H9 (cell line): ENCODE measurements around the gene RPAP2. TPM values are rescaled to one million over a fixed set of nuclear protein-coding genes. Genes with fewer than 3 reads are reported as not detected.

Experiments used
- DNase-seq: peaks from one replicate; pipeline ENCODE4 v3.0.0-alpha.2; 2017
- H2AFZ ChIP-seq: one replicate; pipeline ENCODE4 v1.6.1; 2013; ENCODE audit warnings: mild to moderate bottlenecking, low read length, control low read depth, moderate library complexity
- H2AK5ac ChIP-seq: 2 replicates; pipeline ENCODE4 v1.6.1; 2013; ENCODE audit warnings: low read length, control low read depth, mixed read lengths; ENCODE audit not compliant: insufficient read length
- H2BK120ac ChIP-seq: one replicate; pipeline ENCODE4 v1.6.1; 2013; ENCODE audit warnings: low read depth, mild to moderate bottlenecking, low read length, control low read depth, inconsistent platforms; ENCODE audit not compliant: poor library complexity, severe bottlenecking
- H2BK12ac ChIP-seq: 2 replicates; pipeline ENCODE4 v1.6.1; 2013; ENCODE audit warnings: low read length, control low read depth, mixed read lengths, low read depth; ENCODE audit not compliant: insufficient read length
- H2BK15ac ChIP-seq: 2 replicates; pipeline ENCODE4 v1.6.1; 2013; ENCODE audit warnings: low read depth, low read length, control low read depth
- H2BK20ac ChIP-seq: one replicate; pipeline ENCODE4 v1.6.1; 2013; ENCODE audit warnings: low read depth, mild to moderate bottlenecking, low read length, control low read depth, inconsistent platforms; ENCODE audit not compliant: poor library complexity, severe bottlenecking
- H2BK5ac ChIP-seq: 2 replicates; pipeline ENCODE4 v1.6.1; 2013; ENCODE audit warnings: low read length, control low read depth, mixed read lengths; ENCODE audit not compliant: insufficient read length
- H3K14ac ChIP-seq: 2 replicates; pipeline ENCODE4 v1.6.1; 2013; ENCODE audit warnings: low read length, control low read depth; ENCODE audit not compliant: insufficient read depth
- H3K18ac ChIP-seq: 2 replicates; pipeline ENCODE4 v1.6.1; 2013; ENCODE audit warnings: low read depth, mild to moderate bottlenecking, mixed read lengths, low read length, control low read depth; ENCODE audit not compliant: insufficient read length
- H3K23ac ChIP-seq: 2 replicates; pipeline ENCODE4 v1.6.1; 2013; ENCODE audit warnings: low read length, control low read depth, mixed read lengths, low read depth; ENCODE audit not compliant: insufficient read length
- H3K23me2 ChIP-seq: 2 replicates; pipeline ENCODE4 v1.6.1; 2013; ENCODE audit warnings: low read depth, mild to moderate bottlenecking, mixed read lengths, low read length, control low read depth; ENCODE audit not compliant: insufficient read length, poor library complexity, severe bottlenecking
- H3K27ac ChIP-seq: 2 replicates; pipeline ENCODE4 v1.5.1; 2013; ENCODE audit warnings: low read length, control low read depth, mixed read lengths, low read depth; ENCODE audit not compliant: insufficient read length
- H3K27me3 ChIP-seq: 2 replicates; pipeline ENCODE4 v1.6.1; 2013; ENCODE audit warnings: low read length, control low read depth, inconsistent platforms; ENCODE audit not compliant: insufficient read depth
- H3K4ac ChIP-seq: 2 replicates; pipeline ENCODE4 v1.6.1; 2013; ENCODE audit warnings: low read depth, mild to moderate bottlenecking, control low read depth, inconsistent platforms, low read length, moderate library complexity
- H3K4me1 ChIP-seq: 2 replicates; pipeline ENCODE4 v1.6.1; 2013; ENCODE audit warnings: low read length, control low read depth, inconsistent platforms; ENCODE audit not compliant: insufficient read depth
- H3K4me2 ChIP-seq: 2 replicates; pipeline ENCODE4 v1.6.1; 2013; ENCODE audit warnings: low read length, control low read depth, mixed read lengths; ENCODE audit not compliant: insufficient read length, insufficient read depth
- H3K56ac ChIP-seq: 2 replicates; pipeline ENCODE4 v1.6.1; 2013; ENCODE audit warnings: low read depth, mild to moderate bottlenecking, mixed read lengths, low read length, control low read depth; ENCODE audit not compliant: insufficient read length
- H3K79me1 ChIP-seq: 2 replicates; pipeline ENCODE4 v1.6.1; 2013; ENCODE audit warnings: low read depth, mild to moderate bottlenecking, moderate library complexity, low read length, control low read depth, inconsistent platforms; ENCODE audit not compliant: insufficient read depth, poor library complexity, severe bottlenecking
- H3K79me2 ChIP-seq: 2 replicates; pipeline ENCODE4 v1.6.1; 2013; ENCODE audit warnings: low read length, control low read depth, inconsistent platforms; ENCODE audit not compliant: insufficient read depth
- H3K9ac ChIP-seq: 2 replicates; pipeline ENCODE4 v1.6.1; 2013; ENCODE audit warnings: low read length, control low read depth, mixed read lengths; ENCODE audit not compliant: insufficient read length; ENCODE audit errors: extremely low read depth
- H3K9me3 ChIP-seq: one replicate; pipeline ENCODE4 v1.6.1; 2013; ENCODE audit warnings: low read depth, low read length, inconsistent platforms; ENCODE audit not compliant: control insufficient read depth
- H3T11ph ChIP-seq: one replicate; pipeline ENCODE4 v1.6.1; 2013; ENCODE audit warnings: mild to moderate bottlenecking, low read length, control low read depth, inconsistent platforms
- H4K20me1 ChIP-seq: one replicate; pipeline ENCODE4 v1.6.1; 2013; ENCODE audit not compliant: control insufficient read depth, insufficient read length, insufficient read depth
- H4K5ac ChIP-seq: 2 replicates; pipeline ENCODE4 v1.6.1; 2013; ENCODE audit warnings: low read depth, mild to moderate bottlenecking, mixed read lengths, low read length, control low read depth; ENCODE audit not compliant: insufficient read length
- H4K8ac ChIP-seq: replicated peaks from 2 replicates; pipeline ENCODE4 v1.6.1; 2013; ENCODE audit warnings: low read length, control low read depth, mixed read lengths, low read depth; ENCODE audit not compliant: insufficient read length
- H4K91ac ChIP-seq: 2 replicates; pipeline ENCODE4 v1.6.1; 2013; ENCODE audit warnings: low read depth, mild to moderate bottlenecking, moderate library complexity, mixed read lengths, low read length, control low read depth; ENCODE audit not compliant: insufficient read length
- H3K27ac Mint-ChIP-seq, 3 experiments: 2 replicates in 2 of 3; 3 replicates in 1 of 3; pipeline ENCODE4 v1.8.0; 2020 to 2021; ENCODE audit warnings: mixed read lengths in 3 of 3, mild to moderate bottlenecking in 1 of 3, moderate library complexity in 1 of 3
- H3K27me3 Mint-ChIP-seq: 2 replicates; pipeline ENCODE4 v1.8.0; 2021; ENCODE audit warnings: low read depth, mild to moderate bottlenecking, moderate library complexity, mixed read lengths
- H3K36me3 Mint-ChIP-seq, 3 experiments: 2 replicates in 2 of 3; 3 replicates in 1 of 3; pipeline ENCODE4 v1.8.0; 2020 to 2021; ENCODE audit warnings: low read depth in 3 of 3, mixed read lengths in 3 of 3; ENCODE audit not compliant: insufficient read depth in 1 of 3
- H3K4me1 Mint-ChIP-seq, 2 experiments: 2 replicates each; pipeline ENCODE4 v1.8.0; 2020; ENCODE audit warnings: mixed read lengths in 2 of 2
- H3K4me3 Mint-ChIP-seq, 2 experiments: 2 replicates in 1 of 2; 3 replicates in 1 of 2; pipeline ENCODE4 v1.8.0; 2020 to 2021; ENCODE audit warnings: mild to moderate bottlenecking in 2 of 2, mixed read lengths in 2 of 2, moderate library complexity in 1 of 2
- H3K9me3 Mint-ChIP-seq, 2 experiments: 2 replicates in 1 of 2; 3 replicates in 1 of 2; pipeline ENCODE4 v1.8.0; 2020; ENCODE audit warnings: mild to moderate bottlenecking in 2 of 2, mixed read lengths in 2 of 2, moderate library complexity in 1 of 2
- CTCF ChIP-seq: fragments of 200-600 bp; sonication (generic); conservative IDR thresholded peaks from 3 replicates; pipeline ENCODE4 v1.8.0; 2021; ENCODE audit warnings: antibody characterized with exemption, mild to moderate bottlenecking
- WGBS: extraction: QIAGEN DNeasy Blood & Tissue Kit; methylation state at CpG from one replicate; pipeline ENCODE4 v1.1.7; 2013; ENCODE audit warnings: missing lambda C conversion rate, low lambda C conversion rate, mixed read lengths; ENCODE audit not compliant: insufficient read length; ENCODE audit errors: extremely low coverage; 5-methylcytosine and 5-hydroxymethylcytosine counted together
- total RNA-seq: library from RNA; stranded (reverse); gene quantifications from 2 replicates; pipeline ENCODE4 v1.2.1, GENCODE V29; 2021

RPAP2 gene
- total RNA-seq, 1 experiment from 2014 or later, result 27.4 TPM

- H2AK5ac ChIP-seq, result no peak overlapping the region
- H3K18ac ChIP-seq, result no peak overlapping the region
- H3K4ac ChIP-seq, result no peak overlapping the region
- H4K5ac ChIP-seq, result no peak overlapping the region
- no peak overlapping the region for H3K27ac ChIP-seq
- no peak overlapping the region for H2BK5ac ChIP-seq
- H4K20me1 ChIP-seq, result no peaks in the 10 kb centered on the region
- no peak overlapping the region for H3K14ac ChIP-seq
- no peak overlapping the region for H4K8ac ChIP-seq
- no peak overlapping the region for H3K27ac Mint-ChIP-seq
- H3K4me2 ChIP-seq, result no peak overlapping the region
- H3K27me3 ChIP-seq, result no peaks in the 10 kb centered on the region
- H3K56ac ChIP-seq, result no peak overlapping the region
- no peak overlapping the region for H3T11ph ChIP-seq
- peaks cover 3% of the 10 kb centered on the region for H3K27me3 Mint-ChIP-seq
- no peak overlapping the region for H2AFZ ChIP-seq
- H3K23me2 ChIP-seq, result no peaks in the 10 kb centered on the region
- H3K4me1 ChIP-seq, result no peaks in the 10 kb centered on the region
- no CpG with 5 or more reads among the region's 1 CpG for WGBS
- H4K91ac ChIP-seq, result no peak overlapping the region
- TF ChIP-seq CTCF, result no peak
- no peak overlapping the region for H3K4me3 Mint-ChIP-seq
- H3K79me2 ChIP-seq, result no peaks in the 10 kb centered on the region
- H2BK12ac ChIP-seq, result no peak overlapping the region
- no peak overlapping the region for H3K9ac ChIP-seq
- H3K23ac ChIP-seq, result no peak overlapping the region
- peaks cover 8 to 10% of the 10 kb centered on the region in 2 experiments for H3K4me1 Mint-ChIP-seq
- H2BK15ac ChIP-seq, result no peak overlapping the region
- no peak overlapping the region for H2BK20ac ChIP-seq
- H2BK120ac ChIP-seq, result no peak overlapping the region
- no peaks in the 10 kb centered on the region for H3K9me3 ChIP-seq
- no peak for DNase-seq
- H3K79me1 ChIP-seq, result no peaks in the 10 kb centered on the region
- peaks cover 2 to 12% (median 2%) of the 10 kb centered on the region in 3 experiments; a peak in 4 of 7 replicates for H3K36me3 Mint-ChIP-seq
- H3K9me3 Mint-ChIP-seq, result peaks cover 13 to 16% of the 10 kb centered on the region in 2 experiments
Observed at GRCh38 chr1:92439291-92439690, 140.4 kb downstream of the RPAP2 start.
